ENCODE data around the gene NFATC2.

GRCh38 chr20:51487565-51488268 is 54.8 kb downstream of the NFATC2 start:
- TF ChIP-seq SUZ12 (IDR thresholded peaks at IDR 0.05; ENCODE audit: extremely low read depth, insufficient read depth, insufficient read length) (no peak), YY1 (IDR thresholded peaks at IDR 0.05; ENCODE audit: insufficient read depth, insufficient read length) (no peak)

All from NT2/D1 (cell line).